Kidney (tissue), 14 donors: Measurements from ENCODE around the gene STEAP4. TPM values are rescaled to one million over a fixed set of nuclear protein-coding genes. Genes with fewer than 3 reads are reported as not detected.
"Not testable (repeated sequence)": the region's sequence is repeated elsewhere in the genome, so short reads cannot be mapped to it uniquely, and the experiment has no call there.

Experiments used
- DNase-seq, 5 donors: peaks; one replicate each; pipeline ENCODE4 v3.0.0-alpha.2; 2013 to 2020
- FAIRE-seq: peaks from 2 replicates; lab custom pipeline; 2012; peaks lifted over from hg19 to GRCh38; lab: Jason Lieb, UNC
- H3K27ac ChIP-seq, 2 donors: one replicate each; pipeline ENCODE4 v1.7.0; 2013; ENCODE audit warnings: low read depth in 2 of 2, low read length in 2 of 2, inconsistent platforms in 1 of 2
- H3K27me3 ChIP-seq: one replicate; pipeline ENCODE4 v1.7.1; 2013; ENCODE audit warnings: low read length, inconsistent platforms; ENCODE audit not compliant: control insufficient read depth, insufficient read depth
- H3K36me3 ChIP-seq, 3 donors: one replicate each; pipeline versions ENCODE4 v1.7.0 to v1.7.1; 2013; ENCODE audit warnings: low read length in 3 of 3, control low read depth in 1 of 3, inconsistent platforms in 1 of 3; ENCODE audit not compliant: insufficient read depth in 3 of 3, control insufficient read depth in 2 of 3
- H3K4me1 ChIP-seq, 3 donors: one replicate each; pipeline versions ENCODE4 v1.7.0 to v1.7.1; 2013; ENCODE audit warnings: low read length in 3 of 3, inconsistent platforms in 1 of 3, low read depth in 1 of 3; ENCODE audit not compliant: control insufficient read depth in 2 of 3, insufficient read depth in 2 of 3
- H3K4me3 ChIP-seq, 3 donors: one replicate each; pipeline versions ENCODE4 v1.7.0 to v1.8.1; 2013; ENCODE audit warnings: low read length in 3 of 3, control low read depth in 1 of 3, inconsistent platforms in 1 of 3
- H3K9ac ChIP-seq, 3 donors: one replicate each; pipeline versions ENCODE4 v1.7.0 to v1.7.1; 2013; ENCODE audit warnings: low read length in 3 of 3, control low read depth in 1 of 3, inconsistent platforms in 1 of 3
- H3K9me3 ChIP-seq, 3 donors: one replicate each; pipeline versions ENCODE4 v1.7.0 to v1.7.1; 2013; ENCODE audit warnings: low read length in 3 of 3, control low read depth in 1 of 3, inconsistent platforms in 1 of 3; ENCODE audit not compliant: control insufficient read depth in 2 of 3, insufficient read depth in 1 of 3
- intact Hi-C: fragments of 100-400 bp; cut with DNase I; formaldehyde crosslinking; loops from one replicate; pipeline ENCODE4 v1.11.1; 2022
- polyA plus RNA-seq: library from polyadenylated mRNA; stranded (reverse); fragments of 350-450 nt; fragmentation: Illumina TruSeq; extraction: RNeasy Lipid Tissue Mini Kit (QIAGEN cat#74804); gene quantifications from one replicate; pipeline ENCODE4 v1.2.3, GENCODE V29; 2014; ENCODE audit warnings: low read depth, low replicate concordance; ENCODE audit not compliant: insufficient read depth
- total RNA-seq: library from RNA; stranded (reverse); fragmentation: NEBNext Ultra II Directional; extraction: Animal tissue kit (Norgen Biotek cat#: 25700); gene quantifications from one replicate; pipeline ENCODE4 v1.2.1, GENCODE V29; 2021
- TF ChIP-seq, protein P1 (sequence below): IDR thresholded peaks from 3 replicates; pipeline ENCODE4 v1.5.1; 2012; ENCODE audit warnings: mild to moderate bottlenecking, moderate library complexity, borderline replicate concordance; ENCODE audit not compliant: insufficient read depth; ENCODE audit errors: extremely low read depth
- donor health status: control.
- donor health status: control.
- donor health status: control.
- donor health status: control.
- donor health status: control.
- donor health status: DM: yes; HTN: yes; CAD: no.
- donor health status: Normal renal cell carcinoma (clear cell type).

The STEAP4 gene
- total and polyA plus RNA-seq, 2 donors from 2014 or later, result 3.4 to 80.2 TPM

DNA sequence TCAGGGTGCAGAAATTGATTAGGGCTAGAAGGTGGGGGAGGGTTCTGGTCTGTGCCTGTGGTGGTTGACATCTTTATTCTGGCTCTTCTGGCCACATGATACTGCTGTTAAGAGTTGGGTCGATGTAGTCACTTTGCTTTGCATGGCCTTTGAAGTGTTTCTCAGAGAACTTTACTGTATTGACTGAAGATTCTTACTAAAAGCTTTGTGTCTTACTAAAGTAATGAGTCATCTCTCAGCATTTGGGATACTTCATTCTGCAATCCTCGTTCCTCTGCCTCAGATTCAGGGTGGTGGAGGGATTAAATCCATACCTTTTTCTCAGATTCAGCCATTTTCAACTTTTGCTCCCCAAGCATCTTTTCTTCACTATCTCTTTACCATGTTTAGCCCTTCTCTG is 38.6 kb downstream of the STEAP4 start:
- H3K9me3 ChIP-seq, result no peaks in the 10 kb centered on the region
- no peaks in the 10 kb centered on the region for H3K27me3 ChIP-seq
- H3K4me3 ChIP-seq, result no peak overlapping the region
- DNase-seq (no peak), FAIRE-seq (no peak)
- H3K9ac ChIP-seq, result no peak overlapping the region
- H3K36me3 ChIP-seq, result no peaks in the 10 kb centered on the region
- no peak overlapping the region for H3K27ac ChIP-seq
- intact Hi-C loops, result no loop called here
- TF ChIP-seq, protein P1, sequence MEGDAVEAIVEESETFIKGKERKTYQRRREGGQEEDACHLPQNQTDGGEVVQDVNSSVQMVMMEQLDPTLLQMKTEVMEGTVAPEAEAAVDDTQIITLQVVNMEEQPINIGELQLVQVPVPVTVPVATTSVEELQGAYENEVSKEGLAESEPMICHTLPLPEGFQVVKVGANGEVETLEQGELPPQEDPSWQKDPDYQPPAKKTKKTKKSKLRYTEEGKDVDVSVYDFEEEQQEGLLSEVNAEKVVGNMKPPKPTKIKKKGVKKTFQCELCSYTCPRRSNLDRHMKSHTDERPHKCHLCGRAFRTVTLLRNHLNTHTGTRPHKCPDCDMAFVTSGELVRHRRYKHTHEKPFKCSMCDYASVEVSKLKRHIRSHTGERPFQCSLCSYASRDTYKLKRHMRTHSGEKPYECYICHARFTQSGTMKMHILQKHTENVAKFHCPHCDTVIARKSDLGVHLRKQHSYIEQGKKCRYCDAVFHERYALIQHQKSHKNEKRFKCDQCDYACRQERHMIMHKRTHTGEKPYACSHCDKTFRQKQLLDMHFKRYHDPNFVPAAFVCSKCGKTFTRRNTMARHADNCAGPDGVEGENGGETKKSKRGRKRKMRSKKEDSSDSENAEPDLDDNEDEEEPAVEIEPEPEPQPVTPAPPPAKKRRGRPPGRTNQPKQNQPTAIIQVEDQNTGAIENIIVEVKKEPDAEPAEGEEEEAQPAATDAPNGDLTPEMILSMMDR, result no peak
- H3K4me1 ChIP-seq, result no peaks in the 10 kb centered on the region

DNA sequence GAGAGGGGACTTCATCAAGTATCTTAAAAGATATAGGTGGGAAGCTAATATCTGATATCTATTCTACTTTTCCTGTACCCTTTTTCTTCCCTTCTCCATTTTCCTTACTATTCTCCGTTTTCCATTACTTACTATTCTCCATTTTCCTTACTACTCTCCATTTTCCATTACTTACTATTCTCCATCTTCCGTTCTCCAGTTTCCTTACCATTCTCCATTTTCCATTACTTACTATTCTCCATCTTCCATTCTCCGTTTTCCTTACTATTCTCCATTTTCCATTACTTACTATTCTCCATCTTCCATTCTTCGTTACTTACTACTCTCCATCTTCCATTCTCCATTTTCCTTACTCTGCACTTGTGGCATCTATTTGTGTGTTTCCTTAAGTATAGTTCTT is 39.3 kb downstream of the STEAP4 start:
- Histone ChIP-seq H3K4me1 (no peaks in the 10 kb centered on the region), H3K9ac (no peak overlapping the region), H3K9me3 (no peaks in the 10 kb centered on the region), H3K36me3 (no peaks in the 10 kb centered on the region), H3K27ac (no peak overlapping the region), H3K4me3 (no peak overlapping the region), H3K27me3 (no peaks in the 10 kb centered on the region)
- DNase-seq, result no peak
- intact Hi-C loops, result no loop called here
- TF ChIP-seq, protein P1, result no peak
- no peak for FAIRE-seq

GRCh38 chr7:88264987-88265386 is 41.7 kb downstream of the STEAP4 start:
- intact Hi-C loops, FAIRE-seq: not testable (repeated sequence)

DNA sequence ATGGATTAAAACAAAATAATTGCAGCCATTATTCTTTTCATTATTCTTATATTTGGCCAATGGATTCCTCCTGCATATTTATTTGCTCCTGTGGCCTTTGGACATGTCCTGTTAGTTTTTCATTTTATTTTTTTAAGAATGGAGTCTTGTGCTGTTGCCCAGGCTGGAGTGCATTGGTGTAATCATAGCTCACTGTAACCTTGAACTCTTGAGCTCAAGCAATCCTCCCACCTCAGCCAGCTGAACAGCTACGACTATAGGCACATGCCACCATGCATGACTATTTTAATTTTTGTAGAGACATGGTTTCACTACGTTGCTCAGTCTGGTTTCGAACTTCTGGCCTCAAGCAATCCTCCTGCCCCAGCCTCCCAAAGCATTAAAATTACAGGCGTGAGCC is 44.1 kb downstream of the STEAP4 start:
- Histone ChIP-seq H3K4me1 (no peaks in the 10 kb centered on the region), H3K27ac (no peak overlapping the region), H3K9me3 (no peaks in the 10 kb centered on the region), H3K27me3 (no peaks in the 10 kb centered on the region), H3K36me3 (no peaks in the 10 kb centered on the region), H3K4me3 (no peak overlapping the region), H3K9ac (no peak overlapping the region)
- TF ChIP-seq, protein P1, result no peak
- intact Hi-C loops, result no loop called here
- no peak for DNase-seq
- FAIRE-seq, result no peak

More at GRCh38 chr7:88264987-88265386, 41.7 kb downstream of the STEAP4 start:
- not testable (repeated sequence) for H3K9ac ChIP-seq, DNase-seq, H3K9me3 ChIP-seq, H3K4me3 ChIP-seq, H3K36me3 ChIP-seq, H3K27me3 ChIP-seq, H3K27ac ChIP-seq, H3K4me1 ChIP-seq
